T-helper 17 cell (primary cell): ENCODE results near the gene KIFC1. TPM values are rescaled to one million over a fixed set of nuclear protein-coding genes. Genes with fewer than 3 reads are reported as not detected.

Experiments used
- ATAC-seq: fragments of 150-1000 bp; cut with Tn5 transposase; 2 replicates; pipeline ENCODE4 v1.10.0; 2021; ENCODE audit warnings: mild to moderate bottlenecking, moderate library complexity
- DNase-seq, 3 donors: peaks; one replicate each; pipeline versions ENCODE4 v3.0.0 to v3.0.0-alpha.2; 2020 to 2021
- H3K9me3 ChIP-seq: one replicate; pipeline ENCODE4 v1.7.0; 2013; ENCODE audit warnings: low read length, mild to moderate bottlenecking; ENCODE audit not compliant: control insufficient read depth, poor library complexity, severe bottlenecking
- H3K27ac Mint-ChIP-seq: one replicate; pipeline ENCODE4 v1.8.0; 2022; ENCODE audit warnings: mild to moderate bottlenecking, moderate library complexity, mixed read lengths
- H3K27me3 Mint-ChIP-seq: one replicate; pipeline ENCODE4 v1.8.0; 2022; ENCODE audit warnings: mixed read lengths
- H3K36me3 Mint-ChIP-seq: one replicate; pipeline ENCODE4 v1.8.0; 2022; ENCODE audit warnings: low read depth, mixed read lengths
- H3K4me1 Mint-ChIP-seq: one replicate; pipeline ENCODE4 v1.8.0; 2022; ENCODE audit warnings: mild to moderate bottlenecking, mixed read lengths
- H3K4me3 Mint-ChIP-seq: one replicate; pipeline ENCODE4 v1.8.0; 2022; ENCODE audit warnings: mild to moderate bottlenecking, moderate library complexity, mixed read lengths
- total RNA-seq, 4 donors: library from RNA in 2 of 4; stranded (reverse) in 2 of 4; gene quantifications; one replicate each; pipeline ENCODE4 v1.2.3 and lab custom pipeline; 2022 to 2026

The KIFC1 gene
- total RNA-seq, 2 donors from 2014 or later, result 1.3 to 3.7 TPM

DNA sequence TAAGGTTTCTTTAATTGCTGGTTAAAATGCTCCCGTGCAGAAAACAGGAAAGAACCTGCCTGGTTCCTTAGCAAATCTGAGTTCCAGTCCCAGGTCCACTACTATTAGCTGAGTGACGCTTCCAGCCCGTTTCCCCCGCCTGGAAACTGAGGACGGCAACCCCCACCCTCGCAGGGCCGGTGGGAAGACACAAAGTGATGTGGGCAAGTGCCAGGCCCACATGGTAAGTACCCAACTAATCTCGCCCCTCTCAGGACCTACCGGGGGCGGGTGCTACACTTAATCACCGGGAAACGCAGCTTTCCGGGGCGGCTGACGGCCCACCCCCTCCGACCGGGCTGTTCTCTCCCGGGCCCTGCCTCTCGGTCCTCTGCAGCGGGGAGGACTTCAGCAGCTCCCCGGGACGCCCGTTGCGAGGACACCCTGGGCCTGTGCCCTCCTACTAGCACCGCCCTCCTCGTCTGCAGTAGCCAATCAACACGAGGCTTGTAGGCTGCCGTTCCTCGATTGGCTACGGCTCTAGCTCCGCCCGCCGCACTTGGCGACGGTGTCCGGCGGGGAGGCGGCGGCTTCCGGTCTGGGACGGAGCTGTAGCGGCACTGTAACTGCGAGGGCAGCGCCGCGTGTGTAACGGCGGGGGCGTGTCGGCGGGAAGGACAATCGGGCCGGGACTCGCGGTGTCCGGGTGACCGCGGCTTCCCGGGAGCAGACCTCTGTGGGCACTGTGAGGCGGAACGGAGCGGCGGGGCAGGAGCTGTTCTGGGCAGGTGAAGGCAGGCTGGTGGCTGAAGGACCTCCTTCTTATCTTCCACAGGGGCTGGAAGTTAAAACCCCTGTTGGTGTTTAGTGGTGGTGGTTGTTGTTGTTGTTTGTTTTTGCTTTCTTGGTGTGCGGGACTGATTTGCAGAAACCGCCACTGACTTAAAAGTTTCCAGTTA, 62.7 kb downstream of the KIFC1 start, which contains the start of gene ZBTB9:
Gene ZBTB9 (plus strand): TSS at position 568 of the 938 bp plus-strand sequence. CDS start 525 bp downstream, outside the sequence.
- no peaks in the 10 kb centered on the region for H3K36me3 Mint-ChIP-seq
- ATAC-seq, result peak; percentile 99
- peaks cover 32% of the 10 kb centered on the region for H3K4me1 Mint-ChIP-seq
- peak within 1 kb of the TSS; percentile 93 for H3K27ac Mint-ChIP-seq
- peak within 1 kb of the TSS; percentile 97 for H3K4me3 Mint-ChIP-seq
- H3K27me3 Mint-ChIP-seq, result no peaks in the 10 kb centered on the region
- no peaks in the 10 kb centered on the region for H3K9me3 ChIP-seq
- DNase-seq, result peak; percentile 85 to 92 (median 91)

DNA sequence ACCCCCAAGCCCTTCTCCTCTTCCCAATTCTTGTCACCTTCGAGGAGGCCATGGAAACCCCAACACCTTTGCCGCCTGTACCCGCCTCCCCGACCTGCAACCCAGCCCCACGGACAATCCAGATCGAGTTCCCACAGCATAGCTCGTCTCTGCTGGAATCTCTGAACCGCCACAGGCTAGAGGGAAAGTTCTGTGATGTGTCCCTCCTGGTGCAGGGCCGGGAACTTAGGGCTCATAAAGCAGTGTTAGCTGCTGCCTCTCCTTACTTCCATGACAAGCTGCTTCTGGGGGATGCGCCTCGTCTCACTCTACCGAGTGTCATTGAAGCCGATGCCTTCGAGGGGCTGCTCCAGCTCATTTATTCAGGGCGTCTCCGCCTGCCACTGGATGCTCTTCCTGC, 63.4 kb downstream of the KIFC1 start:
- ATAC-seq, result no peak

DNA sequence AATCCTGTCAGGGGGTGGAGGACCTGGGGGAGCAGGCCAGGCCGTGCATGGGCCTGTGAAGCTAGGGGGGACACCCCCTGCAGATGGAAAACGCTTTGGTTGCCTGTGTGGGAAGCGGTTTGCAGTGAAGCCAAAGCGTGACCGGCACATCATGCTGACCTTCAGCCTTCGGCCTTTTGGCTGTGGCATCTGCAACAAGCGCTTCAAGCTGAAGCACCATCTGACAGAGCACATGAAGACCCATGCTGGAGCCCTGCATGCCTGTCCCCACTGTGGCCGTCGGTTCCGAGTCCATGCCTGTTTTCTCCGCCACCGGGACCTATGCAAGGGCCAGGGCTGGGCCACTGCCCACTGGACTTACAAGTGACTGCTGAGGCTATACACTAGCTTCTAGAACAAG, 64.5 kb downstream of the KIFC1 start:
- Mint-ChIP-seq H3K4me3 (no peak overlapping the region), H3K27me3 (no peaks in the 10 kb centered on the region), H3K36me3 (no peaks in the 10 kb centered on the region), H3K4me1 (peaks cover 29% of the 10 kb centered on the region), H3K27ac (no peak overlapping the region)
- no peak for ATAC-seq
- DNase-seq, result no peak
- H3K9me3 ChIP-seq, result no peaks in the 10 kb centered on the region

More for the DNA sequence above, 63.4 kb downstream of the KIFC1 start:
- H3K27me3 Mint-ChIP-seq, result no peaks in the 10 kb centered on the region
- H3K36me3 Mint-ChIP-seq, result no peaks in the 10 kb centered on the region
- peaks cover 32% of the 10 kb centered on the region for H3K4me1 Mint-ChIP-seq
- peak overlapping the region; percentile 97 for H3K4me3 Mint-ChIP-seq
- H3K9me3 ChIP-seq, result no peaks in the 10 kb centered on the region
- DNase-seq, result no peak
- H3K27ac Mint-ChIP-seq, result peak overlapping the region; percentile 93

DNA sequence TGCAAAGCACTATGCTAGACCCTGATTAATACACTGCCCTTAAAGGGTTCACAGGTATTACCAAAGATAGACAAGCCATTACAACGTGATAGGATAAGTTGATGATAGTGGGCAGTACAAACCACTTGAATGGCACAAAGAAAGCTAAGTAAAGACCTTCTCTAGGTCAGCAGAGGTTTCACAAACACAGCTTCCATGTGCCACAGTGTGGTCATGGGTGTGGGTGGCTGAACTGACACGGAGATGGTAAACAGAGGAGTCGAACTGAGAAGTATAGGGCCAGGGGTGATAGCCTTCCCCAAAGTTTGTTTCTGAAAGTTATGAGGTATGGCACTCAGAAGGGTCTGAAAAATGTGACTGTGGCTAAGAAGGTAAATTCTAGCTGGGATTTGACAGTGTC, 67.1 kb downstream of the KIFC1 start:
- DNase-seq (no peak), ATAC-seq (no peak)
- Mint-ChIP-seq H3K4me1 (peaks cover 21% of the 10 kb centered on the region), H3K36me3 (no peaks in the 10 kb centered on the region), H3K27ac (no peak overlapping the region), H3K4me3 (no peak overlapping the region), H3K27me3 (peaks cover 7% of the 10 kb centered on the region)
- H3K9me3 ChIP-seq, result no peaks in the 10 kb centered on the region

DNA sequence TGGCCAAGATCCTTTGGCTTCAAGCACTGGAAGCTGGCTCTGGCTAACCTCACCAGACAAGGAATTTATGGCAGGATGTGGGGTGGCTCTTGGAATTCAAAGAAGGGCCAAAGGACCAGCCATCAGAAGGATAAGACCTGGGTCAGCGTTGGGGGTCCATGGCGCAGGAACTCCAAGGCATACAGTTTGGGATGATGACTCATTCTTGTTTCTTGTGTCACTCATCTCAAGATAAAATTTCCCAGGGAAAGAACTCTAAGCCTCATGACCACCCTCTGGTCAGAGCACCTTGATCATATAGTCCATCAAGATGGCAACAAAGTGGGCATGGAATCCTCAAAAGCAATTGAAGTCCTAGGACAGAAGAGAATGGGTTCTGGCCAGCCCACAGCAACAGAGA, 67.6 kb downstream of the KIFC1 start:
- no peaks in the 10 kb centered on the region for H3K9me3 ChIP-seq
- Mint-ChIP-seq H3K4me1 (peaks cover 21% of the 10 kb centered on the region), H3K36me3 (no peaks in the 10 kb centered on the region), H3K27me3 (peaks cover 10% of the 10 kb centered on the region), H3K27ac (no peak overlapping the region), H3K4me3 (no peak overlapping the region)
- no peak for ATAC-seq
- no peak for DNase-seq

Other genes with a start within 250 kb of the KIFC1 start
- under 1 TPM; 0.52 to 0.89 TPM for gene COL11A2, start 199.4 kb upstream of the KIFC1 start, total RNA-seq
- gene RXRB, start 191.2 kb upstream of the KIFC1 start, total RNA-seq, result 10 to 100 TPM; 51.0 to 64.4 TPM
- 10 to 100 TPM; 22.4 to 25.8 TPM for gene SLC39A7, start 191.0 kb upstream of the KIFC1 start, total RNA-seq
- gene HSD17B8, start 187.2 kb upstream of the KIFC1 start, total RNA-seq, result 10 to 100 TPM in 1 of 2 donors, 1 to 10 TPM in 1; 7.6 to 11.9 TPM
- 10 to 100 TPM; 27.9 to 28.2 TPM for gene RING1, start 183.3 kb upstream of the KIFC1 start, total RNA-seq
- 10 to 100 TPM; 66.5 to 68.3 TPM for gene VPS52, start 119.9 kb upstream of the KIFC1 start, total RNA-seq
- 1,000 to 10,000 TPM; 4,373 to 4,641 TPM for gene RPS18, start 119.7 kb upstream of the KIFC1 start, total RNA-seq
- 10 to 100 TPM; 10.1 to 13.0 TPM for gene B3GALT4, start 114.7 kb upstream of the KIFC1 start, total RNA-seq
- 10 to 100 TPM; 32.1 to 38.6 TPM for gene WDR46, start 102.6 kb upstream of the KIFC1 start, total RNA-seq
- 10 to 100 TPM; 16.5 to 25.7 TPM for gene PFDN6, start 102.2 kb upstream of the KIFC1 start, total RNA-seq
- 10 to 100 TPM; 42.1 to 56.2 TPM for gene RGL2, start 92.9 kb upstream of the KIFC1 start, total RNA-seq
- 100 to 1,000 TPM; 269 to 344 TPM for gene TAPBP, start 77.7 kb upstream of the KIFC1 start, total RNA-seq
- gene ZBTB22, start 74.1 kb upstream of the KIFC1 start, total RNA-seq, result 10 to 100 TPM; 17.1 to 20.2 TPM
- 10 to 100 TPM; 34.5 to 49.0 TPM for gene DAXX, start 68.9 kb upstream of the KIFC1 start, total RNA-seq
- gene PHF1, start 19.2 kb downstream of the KIFC1 start, total RNA-seq, result 100 to 1,000 TPM; 448 to 472 TPM
- 100 to 1,000 TPM; 195 to 196 TPM for gene CUTA, start 26.3 kb downstream of the KIFC1 start, total RNA-seq
- 10 to 100 TPM; 82.3 to 83.9 TPM for gene SYNGAP1, start 28.2 kb downstream of the KIFC1 start, total RNA-seq
- 1 to 10 TPM; 3.9 to 4.4 TPM for gene ZBTB9, start 62.8 kb downstream of the KIFC1 start, total RNA-seq
- gene BAK1, start 188.5 kb downstream of the KIFC1 start, total RNA-seq, result 10 to 100 TPM; 27.7 to 34.6 TPM
- 10 to 100 TPM; 48.1 to 48.3 TPM for gene ITPR3, start 229.5 kb downstream of the KIFC1 start, total RNA-seq